GM19395 (cell line): ENCODE measurements around the gene COL9A3.
"Not testable (repeated sequence)": the region's sequence is repeated elsewhere in the genome, so short reads cannot be mapped to it uniquely, and the experiment has no call there.

Source experiments
- ATAC-seq: cut with Tn5 transposase; IDR thresholded peaks from one replicate; pipeline ENCODE4 v1.9.1; 2021; ENCODE audit warnings: mild to moderate bottlenecking, moderate library complexity; ENCODE audit not compliant: unreplicated experiment

COL9A3 gene

DNA sequence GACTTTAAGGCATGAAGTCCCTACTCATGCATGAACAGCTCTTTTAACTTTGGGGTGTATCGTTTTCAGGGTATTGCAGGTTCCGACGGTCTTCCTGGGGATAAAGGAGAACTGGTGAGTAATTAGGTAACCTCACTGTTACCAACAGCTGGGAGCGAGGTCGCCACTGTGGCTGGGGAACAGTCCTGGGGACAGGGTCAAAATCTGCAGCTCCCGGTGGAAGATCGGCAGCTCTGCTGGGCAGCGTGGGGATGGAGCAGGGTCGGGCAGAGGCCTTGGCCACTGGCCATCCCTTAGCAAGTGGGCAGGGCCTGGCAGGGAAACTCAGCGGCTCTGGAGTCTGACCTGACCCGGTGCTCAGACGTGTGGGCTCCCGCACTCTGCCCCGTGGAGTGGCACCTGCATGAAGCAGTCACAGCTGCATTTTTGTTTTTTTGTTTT lies 16.1 kb downstream of the COL9A3 start:
- peak; percentile 25 for ATAC-seq

DNA sequence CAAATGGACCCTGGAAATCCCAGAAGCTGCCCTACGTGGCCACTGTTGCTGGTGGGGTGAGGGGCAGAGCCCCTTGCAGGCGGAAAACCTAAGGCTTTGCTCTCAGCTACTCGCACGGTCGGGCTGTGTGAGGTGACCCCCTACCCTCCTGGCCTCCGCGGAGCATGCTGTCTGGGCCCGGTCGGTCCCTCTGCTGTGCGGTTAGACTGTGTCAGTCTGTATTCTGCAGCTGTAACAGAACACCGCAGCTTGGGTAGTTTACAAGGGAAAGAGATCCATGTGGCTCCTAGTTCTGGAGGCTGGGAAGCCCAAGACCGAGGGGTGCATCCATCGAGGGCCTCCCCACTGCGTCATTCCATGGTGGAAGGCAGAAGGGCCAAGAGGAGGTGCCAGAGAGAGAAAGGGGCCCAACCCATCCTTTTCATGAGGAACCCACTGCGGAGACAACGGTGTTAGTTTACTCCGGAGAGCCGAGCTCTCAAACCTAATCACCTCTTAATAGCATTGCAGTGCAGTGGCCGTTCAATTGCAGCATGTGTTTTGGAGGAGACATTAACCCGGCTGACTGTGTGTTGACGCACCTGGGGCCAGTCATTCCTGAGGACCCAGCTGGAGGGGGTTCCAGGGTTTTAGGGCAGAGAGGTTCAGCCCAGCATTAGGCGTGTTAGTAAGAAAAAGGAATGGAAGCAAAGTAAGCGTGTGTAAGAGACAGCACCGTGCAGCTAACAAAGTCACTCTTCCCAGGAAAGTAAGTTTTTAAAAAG lies 18.3 kb downstream of the COL9A3 start:
- no peak for ATAC-seq

DNA sequence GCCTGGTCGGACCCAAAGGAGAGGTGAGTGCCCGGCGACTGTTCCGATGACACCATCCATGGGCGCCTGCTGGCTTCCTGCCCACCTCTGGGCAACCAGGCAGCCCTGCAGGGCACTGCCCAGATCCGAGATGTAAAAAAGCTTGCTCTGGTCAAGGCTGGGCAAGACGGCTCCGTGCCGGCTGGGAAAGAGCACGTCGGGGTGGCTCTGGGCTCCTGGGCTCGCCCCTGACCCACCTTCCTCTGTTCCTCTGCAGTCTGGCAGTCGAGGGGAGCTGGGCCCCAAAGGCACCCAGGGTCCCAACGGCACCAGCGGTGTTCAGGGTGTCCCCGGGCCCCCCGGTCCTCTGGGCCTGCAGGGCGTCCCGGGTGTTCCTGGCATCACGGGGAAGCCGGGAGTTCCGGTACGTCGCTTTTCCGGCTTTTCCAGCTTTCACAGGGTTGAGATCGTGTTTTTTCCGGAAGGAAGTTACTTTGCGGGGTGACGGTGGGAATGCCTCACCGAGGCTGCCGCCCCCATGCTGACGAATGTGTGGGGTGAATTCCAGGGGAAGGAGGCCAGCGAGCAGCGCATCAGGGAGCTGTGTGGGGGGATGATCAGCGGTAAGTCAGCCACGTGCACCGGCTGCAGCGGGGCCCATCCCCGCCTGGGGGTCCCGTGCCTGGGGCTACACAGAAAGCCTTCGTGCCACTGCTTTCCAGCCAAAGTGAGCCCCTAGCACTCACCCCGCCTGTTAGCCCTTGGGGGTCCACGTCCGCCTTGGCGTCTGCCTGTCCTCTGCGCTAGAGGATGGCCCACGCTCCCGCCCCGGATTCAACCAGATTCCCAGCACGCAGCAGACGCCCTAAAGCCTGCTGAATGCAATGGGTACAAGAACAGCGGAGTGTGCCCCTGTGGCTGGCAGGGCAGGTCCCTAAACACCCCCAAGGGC lies 19.3 kb downstream of the COL9A3 start:
- ATAC-seq = no peak

DNA sequence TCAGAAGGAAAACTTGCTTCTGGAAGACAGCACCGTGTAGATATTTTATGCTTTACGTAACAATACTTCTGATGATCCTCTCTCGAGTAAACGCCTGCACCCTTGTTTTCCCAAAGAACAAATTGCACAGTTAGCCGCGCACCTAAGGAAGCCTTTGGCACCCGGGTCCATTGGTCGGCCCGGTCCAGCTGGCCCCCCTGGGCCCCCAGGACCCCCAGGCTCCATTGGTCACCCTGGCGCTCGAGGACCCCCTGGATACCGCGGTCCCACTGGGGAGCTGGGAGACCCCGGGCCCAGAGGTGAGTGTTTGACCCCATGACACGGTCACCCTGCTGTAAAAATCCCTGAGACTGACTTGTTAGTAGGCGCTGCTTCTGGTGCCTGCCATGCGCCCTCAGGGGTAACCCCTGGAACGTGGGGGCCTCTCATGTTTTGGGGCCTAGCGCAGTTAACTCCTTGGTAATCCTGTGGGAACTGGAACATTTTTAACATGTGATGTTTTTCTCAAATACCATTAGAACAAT lies 20.2 kb downstream of the COL9A3 start:
- no peak for ATAC-seq

DNA sequence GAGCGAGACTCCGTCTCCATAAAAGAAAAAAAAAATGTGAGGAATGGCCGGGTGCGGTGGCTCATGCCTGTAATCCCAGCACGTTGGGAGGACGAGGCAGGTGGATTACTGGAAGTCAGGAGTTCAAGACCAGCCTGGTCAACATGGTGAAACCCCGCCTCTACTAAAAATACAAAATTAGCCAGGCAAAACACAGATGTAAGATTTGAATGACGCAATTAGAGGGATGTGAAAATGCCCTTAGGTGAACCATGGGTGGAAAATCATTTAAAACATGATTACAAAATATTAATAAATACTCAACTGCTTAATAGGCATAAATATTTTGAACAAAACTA lies 20.9 kb downstream of the COL9A3 start:
- peak; percentile 30 for ATAC-seq

DNA sequence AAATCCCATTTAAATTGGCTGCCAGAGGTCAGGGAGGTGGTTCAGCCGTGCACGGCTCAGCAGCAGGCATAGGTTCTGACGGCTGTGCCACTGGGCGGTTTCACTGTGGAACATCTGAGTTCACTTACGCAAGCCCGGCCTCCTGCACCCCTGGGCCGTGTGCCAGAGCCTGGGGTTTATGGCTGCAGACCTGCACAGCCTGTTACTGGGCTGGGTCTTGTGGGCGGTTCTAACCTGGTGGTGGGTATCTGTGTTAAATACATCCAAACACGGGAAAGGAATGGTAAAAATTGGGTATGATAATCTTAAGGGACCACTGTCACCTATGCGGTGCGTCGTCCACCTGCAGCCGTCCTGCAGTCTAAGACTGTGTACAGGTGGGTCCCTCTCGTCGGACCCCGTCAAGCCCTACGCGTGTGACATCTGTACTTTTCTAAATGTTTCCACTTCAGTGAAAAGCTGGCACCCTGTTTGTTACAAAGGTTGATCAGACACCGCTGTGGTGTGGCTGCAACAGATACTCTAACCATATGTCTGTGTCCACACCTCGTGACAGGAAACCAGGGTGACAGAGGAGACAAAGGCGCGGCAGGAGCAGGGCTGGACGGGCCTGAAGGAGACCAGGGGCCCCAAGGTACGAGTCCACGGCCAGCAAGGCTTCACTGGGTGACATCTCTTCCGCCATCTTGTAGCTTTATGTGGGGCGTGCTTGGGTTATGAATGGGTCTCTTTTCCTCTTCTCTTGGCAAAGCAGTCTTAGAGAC lies 21.5 kb downstream of the COL9A3 start:
- peak; percentile 68 for ATAC-seq

DNA sequence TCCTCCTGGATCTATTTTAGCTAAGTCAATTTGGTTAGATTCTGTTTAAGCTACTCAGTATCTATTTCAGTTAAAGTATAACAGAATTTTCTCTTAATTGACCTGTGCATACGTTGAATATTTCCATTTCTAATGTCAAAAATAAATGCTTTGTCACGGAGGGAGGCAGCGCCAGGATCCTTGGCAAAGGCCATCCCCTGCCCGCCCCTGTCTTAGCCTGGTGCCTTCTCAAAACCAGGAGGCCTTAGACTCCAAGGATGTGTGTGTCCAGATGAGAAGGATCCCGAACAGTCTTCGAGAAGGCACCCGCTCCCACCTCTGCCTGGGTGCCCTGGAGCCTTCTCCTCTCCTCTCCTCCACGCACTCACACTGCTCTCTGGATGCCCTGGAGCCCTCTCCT lies 22.4 kb downstream of the COL9A3 start:
- no peak for ATAC-seq

DNA sequence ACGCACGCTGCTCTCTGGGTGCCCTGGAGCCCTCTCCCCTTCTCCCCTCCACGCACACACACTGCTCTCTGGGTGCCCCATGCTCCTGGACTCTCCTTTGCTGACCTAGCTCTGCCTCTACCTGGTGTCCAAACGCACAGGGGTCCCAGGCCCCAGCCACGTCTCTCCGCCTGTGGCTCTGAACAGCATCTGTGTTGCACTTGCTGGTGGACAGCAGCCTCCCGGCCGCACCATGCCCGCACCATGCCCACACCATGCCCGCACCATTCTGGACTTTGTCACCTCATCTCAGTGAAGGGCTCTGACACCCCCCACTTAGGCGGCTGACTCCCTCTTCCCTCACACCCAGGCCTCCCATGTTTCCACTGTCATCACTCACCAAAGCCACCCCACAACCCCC lies 23.0 kb downstream of the COL9A3 start:
- ATAC-seq = no peak

DNA sequence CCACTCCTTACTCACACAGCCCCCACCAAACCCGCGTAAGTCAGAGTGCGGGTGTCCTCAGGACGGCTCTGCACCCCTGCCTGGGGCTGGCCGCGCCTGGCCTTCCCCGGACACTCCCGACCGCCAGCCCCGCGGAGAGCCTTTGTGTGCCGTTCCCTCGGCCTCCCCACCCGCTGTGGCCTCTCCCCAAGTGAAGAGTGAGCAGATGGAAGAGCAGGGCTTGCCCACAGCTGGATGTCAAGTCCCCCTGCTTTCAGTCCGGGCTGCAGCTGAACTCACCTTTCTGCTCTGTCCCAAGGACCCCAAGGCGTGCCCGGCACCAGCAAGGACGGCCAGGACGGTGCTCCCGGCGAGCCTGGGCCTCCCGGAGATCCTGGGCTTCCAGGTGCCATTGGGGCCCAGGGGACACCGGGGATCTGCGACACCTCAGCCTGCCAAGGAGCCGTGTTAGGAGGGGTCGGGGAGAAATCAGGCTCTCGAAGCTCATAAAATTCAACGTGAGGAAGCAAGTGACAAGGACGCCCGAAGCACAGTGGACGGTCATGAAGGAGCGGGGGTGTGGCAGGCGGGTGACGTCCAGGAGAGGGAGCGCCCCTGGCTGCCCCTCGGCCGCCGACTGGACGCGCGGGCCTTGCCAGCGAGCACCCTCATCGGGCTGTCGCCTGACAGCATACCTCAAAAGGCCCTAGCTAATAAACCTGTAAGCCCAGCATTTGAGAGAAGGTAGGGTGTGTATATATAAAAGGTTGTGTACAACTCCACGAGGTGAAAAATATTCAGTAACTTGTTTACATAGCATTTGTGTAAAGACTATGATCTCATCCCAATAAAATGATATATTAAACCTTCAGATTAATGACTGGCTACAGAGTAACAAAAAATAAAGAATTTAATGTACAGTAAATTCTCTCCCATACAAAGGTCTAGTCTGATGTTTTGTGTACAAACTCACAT lies 23.7 kb downstream of the COL9A3 start:
- ATAC-seq = no peak

DNA sequence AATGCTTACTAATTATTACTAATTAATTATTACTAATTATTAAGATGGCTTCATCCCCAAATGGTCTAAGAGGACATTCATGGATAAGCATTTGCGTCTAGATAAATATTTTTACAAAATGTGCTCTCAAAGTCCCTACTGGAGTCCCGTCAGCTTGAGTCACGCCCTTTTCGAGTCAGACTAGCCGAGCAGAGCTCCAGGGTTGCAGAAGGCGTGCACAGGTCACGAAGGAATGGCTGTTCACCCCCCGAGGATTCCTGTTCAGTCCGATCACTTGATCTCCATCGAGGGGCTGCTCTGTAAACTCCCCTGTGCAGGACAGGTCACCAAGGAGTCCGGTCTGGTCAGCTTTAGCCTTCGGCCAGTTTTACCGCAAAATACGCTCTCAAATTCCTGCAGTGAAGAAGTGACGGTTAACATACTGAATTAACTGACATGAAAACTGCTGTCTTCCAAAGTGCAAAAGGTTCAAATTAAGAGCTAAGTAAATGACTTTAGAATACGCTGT lies 24.9 kb downstream of the COL9A3 start:
- ATAC-seq = no peak

DNA sequence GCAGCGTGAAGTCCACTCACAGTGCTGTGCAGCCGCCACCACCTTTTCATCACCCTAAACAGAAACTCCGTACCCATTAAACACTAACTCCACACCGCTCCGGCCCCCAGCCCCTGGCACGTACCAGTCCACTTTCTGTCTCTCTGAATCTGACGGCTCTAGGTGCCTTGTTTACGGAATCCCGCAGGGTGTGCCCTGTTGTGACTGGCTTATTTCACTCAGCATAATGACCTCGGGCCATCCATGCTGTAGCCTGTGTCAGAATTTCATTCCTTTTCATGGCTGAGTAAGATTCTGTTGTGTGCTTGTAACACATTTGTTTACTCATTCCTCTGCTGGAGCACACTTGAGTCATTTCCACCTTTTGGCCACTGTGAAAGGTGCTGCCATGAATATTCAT lies 26.8 kb downstream of the COL9A3 start:
- ATAC-seq = no peak

DNA sequence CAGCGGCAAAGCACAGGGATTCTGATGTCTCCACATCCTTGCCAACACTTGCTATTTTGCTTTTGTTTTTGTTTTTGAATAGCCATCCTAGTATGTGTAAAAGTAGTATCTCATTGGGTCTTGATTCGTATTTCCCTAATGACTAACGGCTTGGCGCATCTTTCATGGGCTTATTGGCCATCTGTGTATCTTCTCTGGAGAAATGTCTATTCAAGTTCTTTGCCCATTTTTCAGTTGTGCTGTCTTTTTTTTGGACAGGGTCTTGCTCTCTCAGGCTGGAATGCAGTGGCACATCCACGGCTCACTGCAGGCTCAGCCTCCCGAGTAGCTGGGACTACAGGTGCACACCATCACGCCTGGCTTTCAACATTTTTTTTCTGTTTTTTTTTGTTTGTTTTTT lies 27.3 kb downstream of the COL9A3 start:
- ATAC-seq = no peak

DNA sequence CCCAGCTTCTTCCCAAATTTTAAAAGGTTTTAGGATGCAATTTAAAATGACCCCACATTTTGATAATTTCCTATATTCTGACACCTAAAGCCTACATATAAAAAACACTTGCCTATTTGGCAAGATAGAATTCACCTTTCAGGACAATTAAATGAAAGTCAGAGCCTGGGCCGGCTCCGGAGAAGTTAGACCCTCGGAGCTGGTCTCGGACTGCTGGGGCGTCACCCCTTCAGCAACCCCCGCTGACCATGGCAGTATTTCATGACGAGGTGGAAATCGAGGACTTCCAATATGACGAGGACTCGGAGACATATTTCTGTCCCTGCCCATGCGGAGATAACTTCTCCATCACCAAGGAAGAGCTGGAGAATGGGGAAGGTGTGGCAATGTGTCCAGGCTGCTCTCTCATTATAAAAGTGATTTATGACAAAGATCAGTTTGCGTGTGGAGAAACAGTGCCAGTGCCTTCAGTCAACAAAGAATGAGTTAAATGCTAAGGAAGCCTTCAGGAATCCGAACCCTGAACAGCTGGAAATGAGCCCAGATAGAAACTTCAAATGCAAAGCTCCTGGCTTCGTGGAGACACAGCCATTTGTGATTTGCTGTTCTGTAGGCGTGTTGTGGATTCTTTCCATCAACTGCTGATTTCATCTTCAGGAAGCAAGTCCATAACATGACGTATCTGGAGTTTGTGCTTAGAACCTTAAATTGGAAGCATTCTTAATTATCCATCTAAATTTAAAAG lies 28.7 kb downstream of the COL9A3 start:
- ATAC-seq = no peak

DNA sequence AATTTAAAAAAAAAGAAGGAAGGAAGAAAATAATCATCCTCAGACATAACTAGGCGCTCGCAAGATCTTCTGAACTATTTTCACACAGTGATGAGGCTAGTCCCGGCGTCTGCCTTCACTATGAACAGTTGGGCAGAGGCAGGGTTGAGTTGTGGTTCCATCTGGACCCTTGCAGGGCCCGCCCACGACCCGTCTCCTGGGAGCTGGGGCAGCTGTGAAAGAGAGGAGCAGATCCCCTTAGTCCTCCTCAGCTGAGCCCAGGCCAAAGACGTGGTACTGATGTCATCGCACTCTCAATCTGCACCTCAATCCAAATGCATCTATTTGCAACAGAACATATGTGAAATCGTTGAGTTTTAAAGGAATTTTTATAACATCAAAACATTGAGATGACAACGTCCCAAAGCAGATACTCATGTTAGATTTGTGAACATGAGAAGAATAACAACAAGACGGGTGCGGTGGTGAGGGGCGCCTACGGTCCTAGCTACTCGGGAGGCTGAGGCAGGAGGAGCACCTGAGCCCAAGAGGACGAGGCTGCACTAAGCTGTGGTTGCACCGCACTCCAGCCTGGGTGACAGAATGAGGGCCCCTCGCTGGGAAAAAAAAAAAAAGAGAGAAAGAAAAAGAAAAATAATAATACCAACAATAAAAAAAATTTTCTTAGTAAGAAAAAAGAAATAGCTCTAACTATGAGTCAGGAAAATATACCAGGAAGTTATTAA lies 29.5 kb downstream of the COL9A3 start:
- no peak for ATAC-seq

DNA sequence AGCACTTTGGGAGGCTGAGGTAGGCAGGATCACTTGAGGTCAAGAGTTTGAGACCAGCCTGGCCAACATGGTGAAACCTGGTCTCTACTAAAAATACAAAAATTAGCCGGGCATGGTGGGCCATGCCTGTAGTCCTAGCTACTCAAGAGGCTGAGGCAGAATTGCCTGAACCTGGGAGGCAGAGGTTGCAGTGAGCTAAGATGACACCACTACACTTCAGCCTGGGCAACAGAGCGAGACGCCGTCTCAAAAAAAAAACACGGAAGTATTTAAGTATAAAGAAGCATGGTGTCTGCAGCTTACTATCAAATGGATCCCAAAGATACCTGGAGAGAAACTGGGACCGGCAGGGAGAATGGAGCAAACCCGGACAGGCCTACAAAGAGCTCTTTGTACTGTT lies 32.1 kb downstream of the COL9A3 start:
- ATAC-seq = not testable (repeated sequence)

DNA sequence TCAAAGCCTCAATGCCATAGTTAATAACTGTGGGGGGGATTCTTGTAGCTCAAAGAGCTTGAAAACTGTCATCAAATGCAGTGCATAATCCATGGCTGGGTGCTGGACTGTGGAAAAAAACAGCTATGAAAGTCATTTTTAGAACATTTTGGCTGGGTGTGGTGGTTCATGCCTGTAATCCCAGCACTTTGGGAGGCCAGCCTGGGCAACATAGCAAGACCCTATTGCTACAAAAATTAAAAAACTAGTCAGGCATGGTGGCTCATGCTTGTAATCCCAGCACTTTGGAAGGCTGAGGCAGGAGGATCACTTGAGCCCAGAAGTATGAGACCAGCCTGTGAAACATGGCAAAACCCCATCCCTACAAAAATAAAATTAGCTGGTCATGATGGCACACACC lies 32.6 kb downstream of the COL9A3 start:
- no peak for ATAC-seq

DNA sequence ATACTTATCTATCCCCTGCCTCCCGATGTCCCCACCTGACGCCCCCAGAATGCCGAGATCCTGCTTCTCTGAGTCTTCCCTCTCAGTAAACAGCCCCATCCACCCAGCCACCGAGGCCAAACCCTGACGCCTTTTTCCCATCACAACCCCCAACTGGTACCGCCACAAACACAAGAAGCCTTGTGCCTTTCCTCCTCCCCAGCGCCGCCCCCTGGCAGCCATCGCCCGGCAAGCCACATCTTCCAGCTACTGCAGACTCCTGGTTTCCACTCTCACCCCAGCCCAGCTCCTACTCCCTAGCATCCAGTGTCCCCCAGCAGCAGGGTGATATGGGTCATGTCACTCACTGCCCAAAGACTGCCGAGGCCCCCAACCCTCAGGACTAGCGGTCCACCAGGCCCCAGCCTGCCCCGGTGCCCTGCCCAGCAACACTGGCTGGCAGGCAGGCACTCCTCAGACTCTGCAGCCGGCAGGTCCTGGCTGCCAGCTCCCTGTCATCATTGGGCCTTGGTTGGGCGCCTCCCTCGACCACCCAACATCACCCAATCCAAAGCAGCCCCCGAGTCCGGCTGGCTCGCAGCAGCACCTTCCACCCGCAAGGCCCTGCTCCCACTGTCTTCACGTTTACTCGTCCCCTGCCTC lies 33.6 kb downstream of the COL9A3 start:
- no peak for ATAC-seq

DNA sequence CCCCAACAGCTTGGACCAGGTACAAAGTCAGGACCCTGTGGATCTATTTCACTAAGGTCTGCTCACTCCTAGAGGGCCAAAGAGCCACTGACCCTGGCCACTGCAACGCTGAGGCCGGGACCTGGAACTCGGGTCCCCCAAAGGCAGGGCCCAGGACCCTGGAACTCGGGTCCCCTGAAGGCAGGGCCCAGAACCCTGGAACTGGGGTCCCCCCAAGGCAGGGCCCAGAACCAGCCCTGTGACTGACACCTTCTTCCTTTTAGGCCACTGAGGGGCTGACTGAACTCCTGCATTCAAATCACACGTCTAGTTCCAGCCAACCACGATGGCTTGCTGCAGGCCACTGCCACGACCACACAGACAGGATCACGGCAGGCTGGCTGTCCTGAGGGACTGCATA lies 35.3 kb downstream of the COL9A3 start:
- no peak for ATAC-seq
